GM12878 (cell line): ENCODE data around the gene YRDC. TPM values are rescaled to one million over a fixed set of nuclear protein-coding genes. Genes with fewer than 3 reads are reported as not detected.

Source experiments
- ATAC-seq: fragments of 200-7000 bp; cut with Tn5 transposase; 3 replicates; pipeline ENCODE4 v1.9.1; 2020; ENCODE audit warnings: mild to moderate bottlenecking, moderate library complexity
- BruUV-seq: library from RNA; stranded (reverse); fragments of 400-500 nt; replicated peaks from 2 replicates; lab custom pipeline; 2021; lab: Mats Ljungman, UMichigan
- CTCF ChIA-PET: fragments of 300-600 bp; sonication (Branson Sonifier 250); formaldehyde crosslinking; extraction: SDS; loops from one replicate; lab custom pipeline; 2021; ENCODE audit warnings: inconsistent platforms; lab: Yijun Ruan, JAX
- POLR2A ChIA-PET: fragments of 350-600 bp; formaldehyde crosslinking; extraction: SDS; loops from one replicate; lab custom pipeline; 2021; ENCODE audit warnings: inconsistent platforms; lab: Charles Lee
- RAD21 ChIA-PET: fragments of 300-600 bp; sonication (Branson Sonifier 250); formaldehyde crosslinking; loops from one replicate; lab custom pipeline; 2023; ENCODE audit warnings: antibody characterized with exemption; ENCODE audit not compliant: unreplicated experiment; lab: Charles Lee
- SMC1A ChIA-PET: fragments of 300-600 bp; sonication (Branson Sonifier 250); formaldehyde crosslinking; loops from one replicate; lab custom pipeline; 2023; ENCODE audit not compliant: unreplicated experiment, uncharacterized antibody; lab: Charles Lee
- DNase-seq: peaks from one replicate; pipeline ENCODE4 v3.0.0-alpha.2; 2011; ENCODE audit warnings: low read depth, low spot score
- FAIRE-seq: peaks from 3 replicates; lab custom pipeline; 2011; peaks lifted over from hg19 to GRCh38; lab: Jason Lieb, UNC
- H2AFZ ChIP-seq: 2 replicates; pipeline ENCODE4 v1.6.0; 2011; ENCODE audit warnings: low read depth, low read length, control low read depth; ENCODE audit not compliant: control insufficient read depth
- H3K27ac ChIP-seq: 2 replicates; pipeline ENCODE4 v1.5.1; 2011; ENCODE audit warnings: control low read depth; ENCODE audit not compliant: control insufficient read depth, insufficient read depth
- H3K27me3 ChIP-seq, 2 experiments: replicated peaks in 1 of 2; 2 replicates each; pipeline versions ENCODE4 v1.6.0 to v1.6.1; 2011; ENCODE audit warnings: low read length in 1 of 2; ENCODE audit not compliant: control insufficient read depth in 2 of 2, insufficient read depth in 2 of 2
- H3K36me3 ChIP-seq, 2 experiments: 2 replicates each; pipeline ENCODE4 v1.5.1; 2011; ENCODE audit warnings: low read length in 1 of 2; ENCODE audit not compliant: control insufficient read depth in 2 of 2, insufficient read depth in 2 of 2
- H3K4me1 ChIP-seq: 2 replicates; pipeline ENCODE4 v1.6.1; 2011; ENCODE audit warnings: mild to moderate bottlenecking, low read length, moderate library complexity, mixed read lengths; ENCODE audit not compliant: control insufficient read depth, insufficient read depth
- H3K4me2 ChIP-seq: 2 replicates; pipeline ENCODE4 v1.6.0; 2011; ENCODE audit warnings: control low read depth; ENCODE audit not compliant: control insufficient read depth, insufficient read depth
- H3K4me3 ChIP-seq: fragments of 200-600 bp; sonication (generic); 2 replicates; pipeline ENCODE4 v1.5.1; 2016
- H3K79me2 ChIP-seq: 2 replicates; pipeline ENCODE4 v1.6.0; 2011; ENCODE audit warnings: low read length; ENCODE audit not compliant: control insufficient read depth, insufficient read depth
- H3K9ac ChIP-seq: 2 replicates; pipeline ENCODE4 v1.8.0; 2011; ENCODE audit warnings: low read length, control low read depth, mixed read lengths; ENCODE audit not compliant: control insufficient read depth, insufficient read depth
- H3K9me3 ChIP-seq: replicated peaks from 3 replicates; pipeline ENCODE4 v1.5.1; 2011; ENCODE audit warnings: mild to moderate bottlenecking, low read length; ENCODE audit not compliant: control insufficient read depth, insufficient read depth
- H4K20me1 ChIP-seq: 2 replicates; pipeline ENCODE4 v1.6.0; 2011; ENCODE audit not compliant: control insufficient read depth, insufficient read depth
- EED ChIP-seq: sonication (generic); IDR thresholded peaks from 2 replicates; pipeline ENCODE4 v1.6.1; 2016; ENCODE audit warnings: antibody characterized with exemption, low read depth
- EGR1 ChIP-seq, 2 experiments: IDR thresholded peaks; 1 replicate in 1 of 2; 2 replicates in 1 of 2; pipeline ENCODE4 v1.6.1; 2011 to 2012; ENCODE audit warnings: low read depth in 2 of 2, low read length in 2 of 2, borderline replicate concordance in 1 of 2, mild to moderate bottlenecking in 1 of 2, moderate library complexity in 1 of 2
- NFYA ChIP-seq: IDR thresholded peaks from 2 replicates; pipeline ENCODE4 v1.6.1; 2011; ENCODE audit warnings: low read depth, mild to moderate bottlenecking, low read length, improper control_type of control experiment, borderline replicate concordance
- NR2F1 ChIP-seq: fragments of 450-650 bp; conservative IDR thresholded peaks from 2 replicates; pipeline ENCODE4 v1.6.1; 2017; ENCODE audit warnings: mild to moderate bottlenecking
- NRF1 ChIP-seq: conservative IDR thresholded peaks from 2 replicates; pipeline ENCODE4 v1.6.1; 2011; ENCODE audit warnings: mild to moderate bottlenecking, low read depth, low read length, improper control_type of control experiment
- POLR2A ChIP-seq: IDR thresholded peaks from 2 replicates; pipeline ENCODE4 v1.6.1; 2011; ENCODE audit warnings: low read depth, mild to moderate bottlenecking, low read length
- POLR2AphosphoS2 ChIP-seq: IDR thresholded peaks from 2 replicates; pipeline ENCODE4 v1.6.1; 2011; ENCODE audit warnings: low read depth, mild to moderate bottlenecking, low read length, improper control_type of control experiment, moderate library complexity
- SMC3 ChIP-seq: IDR thresholded peaks from 2 replicates; pipeline ENCODE4 v1.6.1; 2011; ENCODE audit warnings: low read length, improper control_type of control experiment, borderline replicate concordance
- YBX1 ChIP-seq: fragments of 450-650 bp; IDR thresholded peaks from 2 replicates; pipeline ENCODE4 v1.6.1; 2016; ENCODE audit warnings: antibody characterized with exemption
- WGBS: methylation state at CpG from one replicate; pipeline ENCODE4 v1.1.6; 2016; ENCODE audit warnings: low lambda C conversion rate; ENCODE audit not compliant: insufficient replicate concordance, insufficient coverage; ENCODE audit errors: missing lambda C conversion rate; 5-methylcytosine and 5-hydroxymethylcytosine counted together
- in situ Hi-C: fragments of 300-500 bp; cut with MboI; formaldehyde crosslinking; loops from 9 replicates; pipeline ENCODE4 v1.14.3; 2018; ENCODE audit warnings: mixed read lengths
- intact Hi-C: fragments of 100-400 bp; cut with micrococcal nuclease; formaldehyde crosslinking; loops from one replicate; pipeline ENCODE4 v1.14.2; 2022; ENCODE audit not compliant: unreplicated experiment
- polyA plus RNA-seq, 11 experiments: library from polyadenylated mRNA; depleted of rRNA in 4 of 11; unstranded in 6 of 11; stranded (reverse) in 5 of 11; fragments of >200 nt; fragmentation: Nextera tagmentation in 4 of 11; fragmentation: Illumina TruSeq in 1 of 11; extraction: Ambion mirVana in 4 of 11; extraction: Trizol in 1 of 11; gene quantifications; 1 replicate in 1 of 11; 2 replicates in 10 of 11; pipeline versions ENCODE4 v1.2.1 to v1.2.3, GENCODE V29; 2011 to 2016; ENCODE audit warnings: inconsistent platforms in 2 of 11, missing spikeins in 2 of 11, low read depth in 1 of 11
- total RNA-seq, 4 experiments: library from RNA; depleted of rRNA in 3 of 4; stranded (reverse); fragments of >200 nt in 3 of 4; fragmentation: Illumina TruSeq in 1 of 4; extraction: Trizol in 1 of 4; gene quantifications; 2 replicates each; pipeline versions ENCODE4 v1.2.1 to v1.2.3, GENCODE V29; 2013 to 2021
- TF ChIP-seq, protein P1 (sequence below): fragments of 450-650 bp; IDR thresholded peaks from 2 replicates; pipeline ENCODE4 v1.6.1; 2017; ENCODE audit warnings: mild to moderate bottlenecking, moderate library complexity
- TF ChIP-seq, protein P2 (sequence below): fragments of 450-650 bp; IDR thresholded peaks from 2 replicates; pipeline ENCODE4 v1.6.1; 2018; ENCODE audit warnings: borderline replicate concordance, mild to moderate bottlenecking; ENCODE audit not compliant: partially characterized antibody

The YRDC gene
- total and polyA plus RNA-seq, 10 of the 15 experiments (the other 5 are each of a cell fraction or from before 2014, with no cell fraction given), result 2.9 to 36.2 (median 19.3) TPM

DNA sequence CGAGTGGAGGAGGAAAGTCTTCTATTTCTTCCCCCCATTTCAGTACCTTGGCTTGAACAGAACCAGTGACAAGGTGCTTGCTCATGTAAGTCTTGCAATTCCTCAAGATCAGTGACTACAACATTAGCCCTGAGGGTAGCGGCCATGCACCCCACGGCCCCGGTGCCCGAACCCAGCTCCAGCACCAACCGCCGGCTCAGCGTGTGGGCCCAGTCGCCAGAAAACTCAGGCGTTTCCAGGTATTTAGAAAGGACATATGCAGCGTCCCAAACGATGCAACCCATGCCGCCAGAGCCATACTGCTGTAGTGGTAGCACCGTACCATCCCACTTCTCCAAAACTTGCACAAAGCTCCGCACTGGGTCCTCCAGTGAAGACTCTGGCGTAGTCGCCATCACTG lies 25.5 kb downstream of the YRDC start (continued):
- TF ChIP-seq, protein P1, sequence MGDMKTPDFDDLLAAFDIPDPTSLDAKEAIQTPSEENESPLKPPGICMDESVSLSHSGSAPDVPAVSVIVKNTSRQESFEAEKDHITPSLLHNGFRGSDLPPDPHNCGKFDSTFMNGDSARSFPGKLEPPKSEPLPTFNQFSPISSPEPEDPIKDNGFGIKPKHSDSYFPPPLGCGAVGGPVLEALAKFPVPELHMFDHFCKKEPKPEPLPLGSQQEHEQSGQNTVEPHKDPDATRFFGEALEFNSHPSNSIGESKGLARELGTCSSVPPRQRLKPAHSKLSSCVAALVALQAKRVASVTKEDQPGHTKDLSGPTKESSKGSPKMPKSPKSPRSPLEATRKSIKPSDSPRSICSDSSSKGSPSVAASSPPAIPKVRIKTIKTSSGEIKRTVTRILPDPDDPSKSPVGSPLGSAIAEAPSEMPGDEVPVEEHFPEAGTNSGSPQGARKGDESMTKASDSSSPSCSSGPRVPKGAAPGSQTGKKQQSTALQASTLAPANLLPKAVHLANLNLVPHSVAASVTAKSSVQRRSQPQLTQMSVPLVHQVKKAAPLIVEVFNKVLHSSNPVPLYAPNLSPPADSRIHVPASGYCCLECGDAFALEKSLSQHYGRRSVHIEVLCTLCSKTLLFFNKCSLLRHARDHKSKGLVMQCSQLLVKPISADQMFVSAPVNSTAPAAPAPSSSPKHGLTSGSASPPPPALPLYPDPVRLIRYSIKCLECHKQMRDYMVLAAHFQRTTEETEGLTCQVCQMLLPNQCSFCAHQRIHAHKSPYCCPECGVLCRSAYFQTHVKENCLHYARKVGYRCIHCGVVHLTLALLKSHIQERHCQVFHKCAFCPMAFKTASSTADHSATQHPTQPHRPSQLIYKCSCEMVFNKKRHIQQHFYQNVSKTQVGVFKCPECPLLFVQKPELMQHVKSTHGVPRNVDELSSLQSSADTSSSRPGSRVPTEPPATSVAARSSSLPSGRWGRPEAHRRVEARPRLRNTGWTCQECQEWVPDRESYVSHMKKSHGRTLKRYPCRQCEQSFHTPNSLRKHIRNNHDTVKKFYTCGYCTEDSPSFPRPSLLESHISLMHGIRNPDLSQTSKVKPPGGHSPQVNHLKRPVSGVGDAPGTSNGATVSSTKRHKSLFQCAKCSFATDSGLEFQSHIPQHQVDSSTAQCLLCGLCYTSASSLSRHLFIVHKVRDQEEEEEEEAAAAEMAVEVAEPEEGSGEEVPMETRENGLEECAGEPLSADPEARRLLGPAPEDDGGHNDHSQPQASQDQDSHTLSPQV, result no peak
- TF ChIP-seq EGR1 (IDR thresholded peaks at IDR 0.05; ENCODE audit: borderline replicate concordance in 1 of 2, low read depth in 2 of 2, low read length in 2 of 2), result no peak
- TF ChIP-seq YBX1, result no peak
- no peak for TF ChIP-seq POLR2AphosphoS2
- TF ChIP-seq NR2F1, result no peak
- no peak for TF ChIP-seq NFYA
- TF ChIP-seq, all 136 proteins: peak for 0

DNA sequence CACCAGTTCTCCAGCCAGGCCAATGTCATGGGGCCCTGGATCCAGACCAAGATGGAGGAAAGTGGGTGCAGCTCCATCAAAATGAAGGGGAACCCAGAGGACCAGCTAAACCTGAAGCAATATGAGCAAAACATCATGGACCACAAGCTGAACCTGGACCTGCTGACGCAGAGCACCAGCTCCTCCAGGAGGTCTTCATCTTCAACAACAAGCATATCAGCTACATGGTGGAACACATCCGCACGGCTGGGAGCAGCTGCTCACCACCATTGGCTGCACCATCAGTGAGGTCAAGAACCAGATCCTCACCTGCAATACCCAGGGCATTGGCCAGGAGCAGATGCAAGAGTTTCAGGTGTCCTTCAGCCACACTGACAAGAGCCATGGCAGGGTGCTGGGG lies 29.4 kb downstream of the YRDC start:
- no peaks in the 10 kb centered on the region for H4K20me1 ChIP-seq
- H3K9ac ChIP-seq, result no peak overlapping the region
- CTCF ChIA-PET, result interaction anchor here (1.7 kb wide), 1 partner anchor 13 kb away, joined by 6 read pairs; no protein-coding TSS in a partner anchor
- RAD21 ChIA-PET, result no interaction called here
- no peak overlapping the region for H3K4me3 ChIP-seq
- in situ Hi-C loops, result no loop called here
- no peak for FAIRE-seq
- WGBS, result 93% methylated on average over 3 of the region's 3 CpGs
- ATAC-seq, result no peak
- SMC1A ChIA-PET, result no interaction called here
- TF ChIP-seq, protein P2, sequence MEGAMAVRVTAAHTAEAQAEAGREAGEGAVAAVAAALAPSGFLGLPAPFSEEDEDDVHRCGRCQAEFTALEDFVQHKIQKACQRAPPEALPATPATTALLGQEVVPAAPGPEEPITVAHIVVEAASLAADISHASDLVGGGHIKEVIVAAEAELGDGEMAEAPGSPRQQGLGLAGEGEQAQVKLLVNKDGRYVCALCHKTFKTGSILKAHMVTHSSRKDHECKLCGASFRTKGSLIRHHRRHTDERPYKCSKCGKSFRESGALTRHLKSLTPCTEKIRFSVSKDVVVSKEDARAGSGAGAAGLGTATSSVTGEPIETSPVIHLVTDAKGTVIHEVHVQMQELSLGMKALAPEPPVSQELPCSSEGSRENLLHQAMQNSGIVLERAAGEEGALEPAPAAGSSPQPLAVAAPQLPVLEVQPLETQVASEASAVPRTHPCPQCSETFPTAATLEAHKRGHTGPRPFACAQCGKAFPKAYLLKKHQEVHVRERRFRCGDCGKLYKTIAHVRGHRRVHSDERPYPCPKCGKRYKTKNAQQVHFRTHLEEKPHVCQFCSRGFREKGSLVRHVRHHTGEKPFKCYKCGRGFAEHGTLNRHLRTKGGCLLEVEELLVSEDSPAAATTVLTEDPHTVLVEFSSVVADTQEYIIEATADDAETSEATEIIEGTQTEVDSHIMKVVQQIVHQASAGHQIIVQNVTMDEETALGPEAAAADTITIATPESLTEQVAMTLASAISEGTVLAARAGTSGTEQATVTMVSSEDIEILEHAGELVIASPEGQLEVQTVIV, result no peak
- no peak for TF ChIP-seq EED
- TF ChIP-seq SMC3, result no peak
- no peak for TF ChIP-seq POLR2A
- no peak for TF ChIP-seq NRF1
- H3K4me1 ChIP-seq, result no peaks in the 10 kb centered on the region
- DNase-seq, result no peak
- no peak overlapping the region for H3K4me2 ChIP-seq
- POLR2A ChIA-PET, result no interaction called here
- H2AFZ ChIP-seq, result no peak overlapping the region
- no peaks in the 10 kb centered on the region for H3K79me2 ChIP-seq
- intact Hi-C loops, result no loop called here
- BruUV-seq, result no TSS peak
- no peaks in the 10 kb centered on the region; a peak in 1 of 4 replicates for H3K27me3 ChIP-seq
- no peak overlapping the region for H3K27ac ChIP-seq
- no peaks in the 10 kb centered on the region for H3K9me3 ChIP-seq
- no peaks in the 10 kb centered on the region for H3K36me3 ChIP-seq
